Skin of body (tissue), 2 donors: ENCODE measurements around the gene DDX39A. TPM values are rescaled to one million over a fixed set of nuclear protein-coding genes. Genes with fewer than 3 reads are reported as not detected.
"Not testable (repeated sequence)": the region's sequence is repeated elsewhere in the genome, so short reads cannot be mapped to it uniquely, and the experiment has no call there.

Experiments used
- DNase-seq: peaks from one replicate; lab custom pipeline; 2025; lab: John Stamatoyannopoulos, UW
- total RNA-seq: library from RNA; depleted of rRNA; stranded (reverse); fragments of >200 nt; gene quantifications from one replicate; pipeline ENCODE4 v1.2.3, GENCODE V29; 2014

DDX39A gene
- 42.0 TPM for total RNA-seq

DNA sequence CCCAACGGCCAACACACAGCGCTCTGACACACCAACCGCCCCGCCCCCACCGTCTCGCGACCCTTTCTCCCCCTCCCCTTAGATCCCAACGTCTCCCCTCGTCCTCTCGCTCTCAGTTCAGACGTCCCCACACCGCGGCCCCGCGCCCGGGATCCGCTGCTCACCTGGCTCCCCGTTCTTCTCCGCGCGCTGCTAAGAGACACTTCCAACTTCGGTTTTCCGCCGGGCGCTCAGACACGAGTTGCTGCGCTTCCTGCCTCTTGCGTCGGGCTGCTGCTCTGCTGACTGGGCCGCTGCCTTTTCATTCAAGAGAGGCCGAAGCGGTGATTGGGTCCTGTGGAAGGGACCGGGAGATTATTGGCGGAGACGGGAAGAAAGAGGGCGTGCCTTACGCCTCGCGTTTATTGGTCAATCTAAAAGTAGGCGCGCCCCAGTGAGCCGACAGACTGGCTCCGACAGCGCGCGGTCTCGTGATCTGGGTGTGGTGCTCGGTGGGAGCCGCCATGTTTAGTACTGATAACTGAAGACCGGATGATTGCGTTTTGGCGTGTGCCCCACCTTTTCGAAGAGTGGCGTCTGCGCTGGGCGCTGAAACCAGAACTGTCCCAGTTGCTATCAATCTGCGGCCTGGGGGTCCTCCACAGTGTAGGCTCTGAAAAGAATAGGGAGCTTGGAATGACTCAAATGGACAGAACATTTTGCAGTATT lies at the start of gene DDX39A:
DDX39A (minus strand) TSS at position 236 of the 708 bp plus-strand sequence. CDS start 6,121 bp downstream, outside the sequence.
- DNase-seq, result peak; percentile 99

DNA sequence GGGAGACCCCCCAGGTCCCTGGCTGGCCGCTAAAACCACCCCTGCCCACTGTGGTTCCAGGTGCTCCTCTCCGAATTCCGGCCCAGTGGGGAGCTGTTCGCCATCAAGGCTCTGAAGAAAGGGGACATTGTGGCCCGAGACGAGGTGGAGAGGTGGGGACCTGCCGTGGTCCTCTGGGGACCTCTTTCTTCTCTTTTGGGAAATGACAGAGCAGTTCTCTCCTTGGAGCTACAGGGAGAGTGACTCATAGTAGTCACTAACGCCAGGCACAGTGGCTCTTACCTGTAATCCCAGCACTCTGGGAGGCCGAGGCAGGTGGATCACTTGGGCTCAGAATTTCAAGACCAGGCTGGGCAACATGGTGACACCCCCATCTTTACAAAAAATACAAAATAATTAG lies 48.7 kb upstream of the DDX39A start:
- no peak for DNase-seq

DNA sequence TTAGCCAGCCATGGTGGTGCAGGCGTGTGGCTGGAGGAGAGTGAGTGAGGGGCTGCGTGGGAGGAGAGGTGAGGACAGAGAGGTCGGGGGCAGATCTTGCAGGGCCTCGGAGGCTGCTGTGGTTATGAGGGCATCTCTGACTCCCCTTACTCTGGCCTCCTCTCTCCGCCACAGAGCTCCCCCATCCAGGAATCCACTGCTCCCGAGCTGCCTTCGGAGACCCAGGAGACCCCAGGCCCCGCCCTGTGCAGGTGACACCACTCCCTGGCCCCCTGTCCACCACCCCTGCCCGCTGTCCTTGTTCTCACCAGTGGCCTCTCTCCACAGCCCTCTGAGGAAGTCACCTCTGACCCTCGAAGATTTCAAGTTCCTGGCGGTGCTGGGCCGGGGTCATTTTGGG lies 48.2 kb upstream of the DDX39A start:
- no peak for DNase-seq

DNA sequence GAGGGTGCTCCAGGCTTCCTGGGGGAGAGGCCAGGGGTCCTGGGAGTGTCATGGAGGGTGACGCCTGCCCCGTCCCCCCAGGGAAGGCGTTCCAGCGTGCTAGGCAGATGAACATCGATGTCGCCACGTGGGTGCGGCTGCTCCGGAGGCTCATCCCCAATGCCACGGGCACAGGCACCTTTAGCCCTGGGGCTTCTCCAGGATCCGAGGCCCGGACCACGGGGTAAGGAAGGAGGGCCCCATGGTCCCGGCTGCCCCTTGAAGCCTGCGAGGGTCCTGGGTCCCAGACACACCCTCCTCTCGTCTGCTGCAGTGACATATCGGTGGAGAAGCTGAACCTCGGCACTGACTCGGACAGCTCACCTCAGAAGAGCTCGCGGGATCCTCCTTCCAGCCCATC lies 44.6 kb upstream of the DDX39A start:
- DNase-seq, result no peak

- DNase-seq, result not testable (repeated sequence)
These were observed 43.3 kb upstream of the DDX39A start for GRCh38 chr19:14462401-14462800.

- no peak for DNase-seq
These were observed 41.8 kb upstream of the DDX39A start for GRCh38 chr19:14460935-14461334.

DNA sequence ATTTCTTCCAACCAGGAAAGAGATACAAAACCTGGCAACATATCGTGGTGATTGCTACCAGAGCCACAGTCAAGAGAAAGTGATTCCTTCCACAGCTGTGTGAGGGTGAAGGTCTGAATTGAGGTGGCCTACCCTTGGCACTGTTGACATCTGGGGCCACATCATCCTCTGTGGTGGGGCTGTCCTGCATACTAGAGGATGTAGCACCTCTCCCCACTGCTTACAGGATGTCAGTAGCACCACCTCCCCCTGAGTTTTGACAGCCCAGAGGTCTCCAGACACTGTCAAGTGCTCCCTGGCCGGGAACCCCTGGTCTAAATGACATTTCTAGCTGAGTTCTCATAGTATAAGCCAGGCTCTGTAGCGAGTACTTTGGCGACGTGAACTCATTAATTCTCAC lies 40.6 kb upstream of the DDX39A start:
- DNase-seq, result no peak

DNA sequence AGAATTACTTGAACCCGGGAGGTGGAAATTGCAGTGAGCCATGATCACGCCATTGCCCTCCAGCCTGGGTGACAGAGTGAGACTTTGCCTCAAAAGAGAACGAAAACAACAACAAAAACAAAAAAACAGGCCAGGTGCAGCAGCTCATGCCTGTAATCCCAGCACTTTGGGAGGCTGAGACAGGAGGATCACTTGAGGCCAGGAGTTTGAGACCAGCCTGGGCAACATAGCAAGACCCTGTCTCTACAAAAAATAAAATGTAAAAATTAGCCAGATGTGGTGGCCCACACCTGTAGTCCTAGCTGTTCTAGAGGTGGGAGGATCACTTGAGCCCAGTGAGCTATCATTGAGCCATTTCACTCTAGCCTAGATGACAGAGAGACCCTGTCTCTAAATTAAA lies 33.2 kb upstream of the DDX39A start:
- DNase-seq, result not testable (repeated sequence)

DNA sequence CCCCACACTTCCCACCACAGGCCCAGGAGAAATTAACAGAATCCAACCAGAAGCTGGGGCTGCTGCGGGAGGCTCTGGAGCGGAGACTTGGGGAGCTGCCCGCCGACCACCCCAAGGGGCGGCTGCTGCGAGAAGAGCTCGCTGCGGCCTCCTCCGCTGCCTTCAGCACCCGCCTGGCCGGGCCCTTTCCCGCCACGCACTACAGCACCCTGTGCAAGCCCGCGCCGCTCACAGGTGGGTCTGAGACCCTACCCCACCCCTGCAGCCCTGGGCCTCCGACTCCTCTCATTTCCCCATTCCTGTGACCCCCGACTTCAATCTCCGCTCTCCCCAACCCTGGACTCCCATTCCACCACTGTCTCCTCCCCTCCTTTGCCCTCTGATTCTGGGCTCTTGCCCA lies 31.7 kb upstream of the DDX39A start:
- DNase-seq, result no peak

DNA sequence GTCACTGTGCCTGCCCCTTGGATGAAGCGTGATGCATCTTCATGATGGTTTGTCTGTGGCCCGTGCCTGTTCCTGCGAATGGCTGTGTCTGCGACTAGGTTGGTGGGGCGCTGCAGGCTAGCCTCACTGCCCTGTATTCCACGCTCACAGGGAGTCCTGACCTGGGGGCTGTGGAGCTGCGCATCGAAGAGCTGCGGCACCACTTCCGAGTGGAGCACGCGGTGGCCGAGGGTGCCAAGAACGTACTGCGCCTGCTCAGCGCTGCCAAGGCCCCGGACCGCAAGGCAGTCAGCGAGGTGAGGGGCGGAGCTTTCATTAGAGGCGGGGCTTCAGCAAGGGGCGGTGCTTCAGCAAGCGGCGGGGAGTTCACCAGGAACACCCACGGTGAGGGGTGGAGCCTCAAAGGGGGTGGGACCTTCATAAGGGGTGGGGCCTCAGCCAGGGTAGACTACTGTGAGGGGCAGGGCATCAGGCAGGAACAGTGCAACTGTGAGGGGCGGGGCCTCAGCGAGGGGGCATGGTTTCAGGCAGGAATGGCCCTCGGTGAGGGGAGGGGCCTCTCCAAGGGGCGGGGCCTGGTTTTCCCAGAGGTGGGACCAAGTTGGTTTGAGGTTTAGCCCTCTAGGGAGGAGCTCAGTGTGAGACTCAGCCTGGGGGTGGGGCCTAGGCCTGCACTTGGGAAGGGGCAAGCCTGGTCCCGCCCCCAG lies 31.2 kb upstream of the DDX39A start:
- no peak for DNase-seq

GRCh38 chr19:14449321-14449720 lies 30.2 kb upstream of the DDX39A start:
- no peak for DNase-seq

DNA sequence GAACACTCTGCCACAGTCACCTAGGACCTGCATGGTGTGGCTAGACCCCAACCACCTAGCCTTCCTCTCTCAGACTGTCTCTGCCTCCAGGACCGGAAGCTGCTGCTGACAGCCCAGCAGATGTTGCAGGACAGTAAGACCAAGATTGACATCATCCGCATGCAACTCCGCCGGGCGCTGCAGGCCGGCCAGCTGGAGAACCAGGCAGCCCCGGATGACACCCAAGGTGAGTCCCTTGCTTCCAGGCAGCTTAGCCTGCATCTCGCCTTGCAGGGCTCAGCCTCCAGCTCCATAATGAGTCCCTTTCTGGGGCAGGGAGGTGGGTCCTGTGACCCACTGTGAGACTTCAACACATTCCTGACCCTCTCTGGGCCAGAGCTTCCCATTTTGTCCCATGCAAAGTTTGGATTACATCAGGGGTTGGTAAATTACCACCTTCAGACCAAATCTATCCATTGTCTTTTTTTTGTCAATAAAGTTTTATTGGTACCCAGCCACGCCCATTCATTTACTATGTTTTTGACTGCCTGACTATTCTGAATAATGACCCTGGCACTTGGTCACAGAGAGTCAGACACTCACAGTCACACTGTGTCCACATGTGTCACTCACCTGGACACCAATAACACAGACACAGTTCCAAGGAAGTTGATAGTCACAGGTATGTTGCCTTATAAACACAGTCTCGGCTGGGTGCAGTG lies 27.3 kb upstream of the DDX39A start:
- no peak for DNase-seq

GRCh38 chr19:14443632-14444216 lies 24.6 kb upstream of the DDX39A start:
- no peak for DNase-seq

DNA sequence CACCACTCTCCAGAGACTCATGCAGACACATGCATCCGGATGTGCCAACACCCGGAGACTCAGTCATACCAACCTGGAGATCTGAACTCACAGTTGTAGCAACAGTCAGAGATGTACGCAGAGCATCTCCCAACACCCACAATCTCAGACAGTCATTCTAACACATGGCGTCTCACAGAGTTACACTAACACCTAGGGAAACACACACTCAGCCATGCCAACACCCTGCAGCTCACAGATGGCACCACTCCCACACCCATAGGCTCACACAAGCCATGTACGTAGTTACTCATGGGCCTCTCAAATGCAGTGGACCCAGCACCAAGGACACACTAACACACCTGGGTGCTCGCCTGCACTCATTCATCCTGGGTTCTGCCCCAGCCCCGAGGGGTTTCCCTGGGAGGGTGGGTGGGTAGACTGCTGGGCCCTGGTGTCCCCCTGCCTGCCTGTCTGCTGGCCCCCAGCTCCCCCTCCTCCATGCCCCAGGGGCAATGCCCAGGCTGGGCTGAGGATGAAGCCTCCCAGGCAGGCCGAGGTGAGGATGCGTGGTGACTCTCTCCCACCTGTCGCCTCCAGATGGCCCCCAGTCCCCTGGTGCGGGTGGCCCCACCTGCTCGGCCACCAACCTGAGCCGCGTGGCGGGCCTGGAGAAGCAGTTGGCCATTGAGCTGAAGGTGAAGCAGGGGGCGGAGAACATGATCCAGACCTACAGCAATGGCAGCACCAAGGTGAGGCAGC lies 23.9 kb upstream of the DDX39A start:
- no peak for DNase-seq

GRCh38 chr19:14441041-14441938 lies 22.1 kb upstream of the DDX39A start:
- DNase-seq, result no peak

- DNase-seq, result no peak
These were observed 20.9 kb upstream of the DDX39A start for GRCh38 chr19:14440049-14440448.

DNA sequence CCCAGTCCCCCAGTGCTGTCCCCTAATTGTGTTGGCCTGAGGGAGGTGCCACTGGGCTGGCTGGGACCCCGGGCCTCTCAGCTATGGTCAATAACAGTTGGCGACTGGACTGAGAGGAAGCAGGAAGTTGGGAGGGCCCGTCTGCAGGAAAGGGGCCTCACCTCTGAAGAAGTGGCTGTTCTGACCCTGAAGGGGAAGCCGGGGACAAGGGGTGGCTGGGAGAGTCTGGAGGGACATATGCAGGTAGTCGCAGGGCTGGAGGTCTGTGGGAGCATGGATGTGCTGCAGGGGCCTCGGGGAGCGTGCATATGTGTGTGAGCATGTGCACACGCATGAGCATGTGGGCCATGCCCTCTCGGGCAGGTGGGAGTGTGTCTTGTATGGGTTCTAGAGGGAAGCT lies 19.9 kb upstream of the DDX39A start:
- DNase-seq, result no peak

DNA sequence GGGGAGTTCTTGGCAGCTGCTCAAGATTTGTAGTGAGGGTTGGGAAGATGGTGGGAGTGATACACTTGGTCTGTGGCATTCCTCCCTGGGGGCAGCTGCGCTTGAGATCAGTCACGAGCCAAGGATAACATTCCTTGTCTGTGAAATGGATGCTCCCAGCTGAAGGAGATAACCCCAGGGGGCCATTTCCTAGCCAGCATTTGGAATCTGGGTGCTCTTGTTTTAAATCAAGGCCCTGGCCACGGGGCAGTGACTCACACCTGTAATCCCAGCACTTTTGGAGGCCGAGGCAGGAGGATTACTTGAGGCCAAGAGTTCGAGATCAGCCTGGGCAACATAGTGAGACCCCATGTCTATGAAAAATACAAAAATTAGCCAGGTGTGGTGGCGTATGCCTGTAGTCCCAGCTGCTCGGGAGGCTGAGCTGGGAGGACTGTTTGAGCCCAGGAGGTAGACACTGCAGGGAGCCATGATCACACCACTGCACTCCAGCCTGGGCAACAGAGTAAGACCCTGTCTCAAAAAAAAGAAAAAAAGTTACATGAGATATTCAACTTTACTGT lies 18.5 kb upstream of the DDX39A start:
- DNase-seq, result no peak

DNA sequence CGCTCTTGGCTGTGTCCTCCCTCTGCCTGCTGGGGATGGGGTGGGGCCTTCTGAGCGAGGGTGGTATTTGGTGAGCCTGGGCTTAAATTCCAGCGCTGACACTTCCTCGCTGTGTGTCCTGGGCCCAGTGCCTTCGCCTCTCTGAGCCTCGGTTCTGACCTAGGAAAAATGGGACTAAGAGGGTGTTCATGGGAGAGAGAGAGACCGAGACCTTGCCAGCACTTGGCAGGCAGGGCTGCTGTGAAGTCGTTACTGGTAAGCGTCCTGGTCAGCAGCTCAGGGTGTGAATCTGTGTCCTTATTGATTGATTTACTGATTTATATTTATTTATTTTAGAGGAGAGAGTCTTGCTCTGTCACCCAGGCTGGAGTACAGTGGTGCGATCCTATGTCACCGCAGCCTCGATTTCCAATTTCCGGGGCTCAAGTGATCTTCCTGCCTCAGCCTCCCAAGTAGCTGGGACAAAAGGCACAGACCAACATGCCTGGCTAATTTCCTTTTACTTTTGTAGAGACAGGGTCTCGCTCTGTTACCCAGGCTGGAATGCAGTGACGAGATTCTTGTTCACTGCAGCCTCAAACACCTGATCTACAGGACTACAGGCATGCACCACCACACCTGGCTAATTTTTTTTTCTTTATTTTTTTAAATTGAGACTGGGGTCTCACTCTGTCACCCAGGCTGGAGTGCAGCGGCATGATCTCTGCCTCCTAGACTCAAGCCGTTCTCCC lies 16.3 kb upstream of the DDX39A start:
- no peak for DNase-seq
